GM12878 (cell line): ENCODE data around the gene NUP210. TPM values are rescaled to one million over a fixed set of nuclear protein-coding genes. Genes with fewer than 3 reads are reported as not detected.

Source experiments
- ATAC-seq: fragments of 200-7000 bp; cut with Tn5 transposase; 3 replicates; pipeline ENCODE4 v1.9.1; 2020; ENCODE audit warnings: mild to moderate bottlenecking, moderate library complexity
- BruUV-seq: library from RNA; stranded (reverse); fragments of 400-500 nt; replicated peaks from 2 replicates; lab custom pipeline; 2021; lab: Mats Ljungman, UMichigan
- CTCF ChIA-PET: fragments of 300-600 bp; sonication (Branson Sonifier 250); formaldehyde crosslinking; extraction: SDS; loops from one replicate; lab custom pipeline; 2021; ENCODE audit warnings: inconsistent platforms; lab: Yijun Ruan, JAX
- POLR2A ChIA-PET: fragments of 350-600 bp; formaldehyde crosslinking; extraction: SDS; loops from one replicate; lab custom pipeline; 2021; ENCODE audit warnings: inconsistent platforms; lab: Charles Lee
- RAD21 ChIA-PET: fragments of 300-600 bp; sonication (Branson Sonifier 250); formaldehyde crosslinking; loops from one replicate; lab custom pipeline; 2023; ENCODE audit warnings: antibody characterized with exemption; ENCODE audit not compliant: unreplicated experiment; lab: Charles Lee
- SMC1A ChIA-PET: fragments of 300-600 bp; sonication (Branson Sonifier 250); formaldehyde crosslinking; loops from one replicate; lab custom pipeline; 2023; ENCODE audit not compliant: unreplicated experiment, uncharacterized antibody; lab: Charles Lee
- DNase-seq: peaks from one replicate; pipeline ENCODE4 v3.0.0-alpha.2; 2011; ENCODE audit warnings: low read depth, low spot score
- FAIRE-seq: peaks from 3 replicates; lab custom pipeline; 2011; peaks lifted over from hg19 to GRCh38; lab: Jason Lieb, UNC
- H2AFZ ChIP-seq: 2 replicates; pipeline ENCODE4 v1.6.0; 2011; ENCODE audit warnings: low read depth, low read length, control low read depth; ENCODE audit not compliant: control insufficient read depth
- H3K27ac ChIP-seq: 2 replicates; pipeline ENCODE4 v1.5.1; 2011; ENCODE audit warnings: control low read depth; ENCODE audit not compliant: control insufficient read depth, insufficient read depth
- H3K27me3 ChIP-seq, 2 experiments: replicated peaks in 1 of 2; 2 replicates each; pipeline versions ENCODE4 v1.6.0 to v1.6.1; 2011; ENCODE audit warnings: low read length in 1 of 2; ENCODE audit not compliant: control insufficient read depth in 2 of 2, insufficient read depth in 2 of 2
- H3K36me3 ChIP-seq, 2 experiments: 2 replicates each; pipeline ENCODE4 v1.5.1; 2011; ENCODE audit warnings: low read length in 1 of 2; ENCODE audit not compliant: control insufficient read depth in 2 of 2, insufficient read depth in 2 of 2
- H3K4me1 ChIP-seq: 2 replicates; pipeline ENCODE4 v1.6.1; 2011; ENCODE audit warnings: mild to moderate bottlenecking, low read length, moderate library complexity, mixed read lengths; ENCODE audit not compliant: control insufficient read depth, insufficient read depth
- H3K4me2 ChIP-seq: 2 replicates; pipeline ENCODE4 v1.6.0; 2011; ENCODE audit warnings: control low read depth; ENCODE audit not compliant: control insufficient read depth, insufficient read depth
- H3K4me3 ChIP-seq: fragments of 200-600 bp; sonication (generic); 2 replicates; pipeline ENCODE4 v1.5.1; 2016
- H3K79me2 ChIP-seq: 2 replicates; pipeline ENCODE4 v1.6.0; 2011; ENCODE audit warnings: low read length; ENCODE audit not compliant: control insufficient read depth, insufficient read depth
- H3K9ac ChIP-seq: 2 replicates; pipeline ENCODE4 v1.8.0; 2011; ENCODE audit warnings: low read length, control low read depth, mixed read lengths; ENCODE audit not compliant: control insufficient read depth, insufficient read depth
- H3K9me3 ChIP-seq: replicated peaks from 3 replicates; pipeline ENCODE4 v1.5.1; 2011; ENCODE audit warnings: mild to moderate bottlenecking, low read length; ENCODE audit not compliant: control insufficient read depth, insufficient read depth
- H4K20me1 ChIP-seq: 2 replicates; pipeline ENCODE4 v1.6.0; 2011; ENCODE audit not compliant: control insufficient read depth, insufficient read depth
- CBFB ChIP-seq: IDR thresholded peaks from 2 replicates; pipeline ENCODE4 v1.6.1; 2016; ENCODE audit warnings: antibody characterized with exemption, low read depth
- CHD4 ChIP-seq: fragments of 200-600 bp; sonication (generic); IDR thresholded peaks from 2 replicates; pipeline ENCODE4 v1.6.1; 2016; ENCODE audit warnings: mild to moderate bottlenecking
- CTCF ChIP-seq, 3 experiments: IDR thresholded peaks in 2 of 3; conservative IDR thresholded peaks in 1 of 3; 2 replicates each; pipeline ENCODE4 v1.5.1; 2011; ENCODE audit warnings: low read depth in 3 of 3, low read length in 3 of 3, mild to moderate bottlenecking in 3 of 3, control low read depth in 2 of 3, moderate library complexity in 2 of 3, inconsistent platforms in 1 of 3, mixed read lengths in 1 of 3; ENCODE audit not compliant: control insufficient read depth in 2 of 3, insufficient read depth in 1 of 3; ENCODE audit errors: extremely low read depth in 1 of 3
- FOXM1 ChIP-seq: IDR thresholded peaks from 2 replicates; pipeline ENCODE4 v1.6.1; 2012; ENCODE audit warnings: low read depth, mild to moderate bottlenecking, inconsistent platforms, low read length, moderate library complexity
- JUND ChIP-seq: IDR thresholded peaks from 2 replicates; pipeline ENCODE4 v1.6.1; 2012; ENCODE audit warnings: low read depth, mild to moderate bottlenecking, low read length, improper control_type of control experiment, moderate library complexity
- KLF5 ChIP-seq: fragments of 450-650 bp; IDR thresholded peaks from 2 replicates; pipeline ENCODE4 v1.6.1; 2014; ENCODE audit warnings: mild to moderate bottlenecking; ENCODE audit not compliant: partially characterized antibody
- MEF2A ChIP-seq: IDR thresholded peaks from 2 replicates; pipeline ENCODE4 v1.6.1; 2011; ENCODE audit warnings: low read depth, mild to moderate bottlenecking, low read length, moderate library complexity; ENCODE audit not compliant: insufficient read depth
- MLLT1 ChIP-seq: fragments of 450-650 bp; IDR thresholded peaks from 2 replicates; pipeline ENCODE4 v1.6.1; 2016; ENCODE audit warnings: mild to moderate bottlenecking
- PBX3 ChIP-seq: IDR thresholded peaks from 2 replicates; pipeline ENCODE4 v1.6.1; 2011; ENCODE audit warnings: mild to moderate bottlenecking, low read depth, low read length, moderate library complexity; ENCODE audit not compliant: insufficient replicate concordance
- PML ChIP-seq: IDR thresholded peaks from 2 replicates; pipeline ENCODE4 v1.6.1; 2012; ENCODE audit warnings: low read length, inconsistent platforms
- POLR2AphosphoS5 ChIP-seq: IDR thresholded peaks from 2 replicates; pipeline ENCODE4 v1.6.1; 2011; ENCODE audit warnings: mild to moderate bottlenecking, low read length, inconsistent platforms
- RBBP5 ChIP-seq: fragments of 200-600 bp; sonication (generic); conservative IDR thresholded peaks from 2 replicates; pipeline ENCODE4 v1.6.1; 2016
- SIN3A ChIP-seq: IDR thresholded peaks from 2 replicates; pipeline ENCODE4 v1.6.1; 2012; ENCODE audit warnings: low read depth, low read length, improper control_type of control experiment
- SREBF2 ChIP-seq: IDR thresholded peaks from 2 replicates; pipeline ENCODE4 v1.6.1; 2012; ENCODE audit warnings: mild to moderate bottlenecking, low read length
- SUPT20H ChIP-seq: IDR thresholded peaks from 2 replicates; pipeline ENCODE4 v1.6.1; 2011; ENCODE audit warnings: low read depth, mild to moderate bottlenecking, low read length, moderate library complexity, borderline replicate concordance; ENCODE audit not compliant: control insufficient read depth
- YBX1 ChIP-seq: fragments of 450-650 bp; IDR thresholded peaks from 2 replicates; pipeline ENCODE4 v1.6.1; 2016; ENCODE audit warnings: antibody characterized with exemption
- ZBED1 ChIP-seq: IDR thresholded peaks from 2 replicates; pipeline ENCODE4 v1.6.1; 2016; ENCODE audit warnings: borderline replicate concordance
- ZNF687 ChIP-seq: fragments of 450-650 bp; IDR thresholded peaks from 2 replicates; pipeline ENCODE4 v1.6.1; 2017; ENCODE audit warnings: mild to moderate bottlenecking, moderate library complexity
- in situ Hi-C: fragments of 300-500 bp; cut with MboI; formaldehyde crosslinking; loops from 9 replicates; pipeline ENCODE4 v1.14.3; 2018; ENCODE audit warnings: mixed read lengths
- intact Hi-C: fragments of 100-400 bp; cut with micrococcal nuclease; formaldehyde crosslinking; loops from one replicate; pipeline ENCODE4 v1.14.2; 2022; ENCODE audit not compliant: unreplicated experiment
- polyA plus RNA-seq, 11 experiments: library from polyadenylated mRNA; depleted of rRNA in 4 of 11; unstranded in 6 of 11; stranded (reverse) in 5 of 11; fragments of >200 nt; fragmentation: Nextera tagmentation in 4 of 11; fragmentation: Illumina TruSeq in 1 of 11; extraction: Ambion mirVana in 4 of 11; extraction: Trizol in 1 of 11; gene quantifications; 1 replicate in 1 of 11; 2 replicates in 10 of 11; pipeline versions ENCODE4 v1.2.1 to v1.2.3, GENCODE V29; 2011 to 2016; ENCODE audit warnings: inconsistent platforms in 2 of 11, missing spikeins in 2 of 11, low read depth in 1 of 11
- total RNA-seq, 4 experiments: library from RNA; depleted of rRNA in 3 of 4; stranded (reverse); fragments of >200 nt in 3 of 4; fragmentation: Illumina TruSeq in 1 of 4; extraction: Trizol in 1 of 4; gene quantifications; 2 replicates each; pipeline versions ENCODE4 v1.2.1 to v1.2.3, GENCODE V29; 2013 to 2021

NUP210 gene
- total and polyA plus RNA-seq, 10 of the 15 experiments (the other 5 are each of a cell fraction or from before 2014, with no cell fraction given) = 2.9 to 150 (median 76.0) TPM

GRCh38 chr3:13380971-13381370, 39.2 kb downstream of the NUP210 start:
- RAD21 ChIA-PET = interaction anchor here (1.1 kb wide), 1 partner anchor 71 kb away, joined by 4 read pairs; no protein-coding TSS in a partner anchor

More at GRCh38 chr3:13380971-13381370, 39.2 kb downstream of the NUP210 start:
- no peak for DNase-seq
- intact Hi-C loops = no loop called here
- H4K20me1 ChIP-seq = no peaks in the 10 kb centered on the region; the same call in 1 of the 2 replicates
- H3K4me3 ChIP-seq = no peak overlapping the region
- no peak for ATAC-seq
- H3K27ac ChIP-seq = no peak overlapping the region
- no peak overlapping the region for H3K4me2 ChIP-seq
- in situ Hi-C loops = no loop called here
- TF ChIP-seq POLR2AphosphoS5 (no peak), ZBED1 (no peak), PML (no peak), MEF2A (no peak), JUND (no peak), SREBF2 (no peak), SUPT20H (no peak), YBX1 (no peak), ZNF687 (no peak), KLF5 (no peak), CTCF (IDR thresholded peaks at IDR 0.05 in 2 of 3, conservative IDR thresholded peaks at IDR 0.05 in 1 of 3; ENCODE audit: control insufficient read depth in 2 of 3, extremely low read depth in 1 of 3, insufficient read depth in 1 of 3, low read depth in 3 of 3, low read length in 3 of 3) (no peak), SIN3A (no peak), FOXM1 (no peak), CBFB (no peak), PBX3 (no peak), MLLT1 (no peak), CHD4 (no peak), RBBP5 (no peak)
- H3K27me3 ChIP-seq = no peaks in the 10 kb centered on the region
- CTCF ChIA-PET = interaction anchor here (2.4 kb wide), 1 partner anchor 288 kb away, joined by 6 read pairs; no protein-coding TSS in a partner anchor
- POLR2A ChIA-PET = no interaction called here
- FAIRE-seq = no peak
- BruUV-seq = no TSS peak
- peaks cover 39 to 42% of the 10 kb centered on the region in 2 experiments for H3K36me3 ChIP-seq
- SMC1A ChIA-PET = interaction anchor here (0.6 to 1.2 kb wide), 2 partner anchors 36 to 65 kb away, joined by 4 read pairs; no protein-coding TSS in a partner anchor
- no peak overlapping the region for H3K9ac ChIP-seq
- H3K4me1 ChIP-seq = no peaks in the 10 kb centered on the region
- no peaks in the 10 kb centered on the region for H3K79me2 ChIP-seq
- H3K9me3 ChIP-seq = no peaks in the 10 kb centered on the region
- H2AFZ ChIP-seq = no peak overlapping the region
